ENCODE data around the gene EVX2.

DNA sequence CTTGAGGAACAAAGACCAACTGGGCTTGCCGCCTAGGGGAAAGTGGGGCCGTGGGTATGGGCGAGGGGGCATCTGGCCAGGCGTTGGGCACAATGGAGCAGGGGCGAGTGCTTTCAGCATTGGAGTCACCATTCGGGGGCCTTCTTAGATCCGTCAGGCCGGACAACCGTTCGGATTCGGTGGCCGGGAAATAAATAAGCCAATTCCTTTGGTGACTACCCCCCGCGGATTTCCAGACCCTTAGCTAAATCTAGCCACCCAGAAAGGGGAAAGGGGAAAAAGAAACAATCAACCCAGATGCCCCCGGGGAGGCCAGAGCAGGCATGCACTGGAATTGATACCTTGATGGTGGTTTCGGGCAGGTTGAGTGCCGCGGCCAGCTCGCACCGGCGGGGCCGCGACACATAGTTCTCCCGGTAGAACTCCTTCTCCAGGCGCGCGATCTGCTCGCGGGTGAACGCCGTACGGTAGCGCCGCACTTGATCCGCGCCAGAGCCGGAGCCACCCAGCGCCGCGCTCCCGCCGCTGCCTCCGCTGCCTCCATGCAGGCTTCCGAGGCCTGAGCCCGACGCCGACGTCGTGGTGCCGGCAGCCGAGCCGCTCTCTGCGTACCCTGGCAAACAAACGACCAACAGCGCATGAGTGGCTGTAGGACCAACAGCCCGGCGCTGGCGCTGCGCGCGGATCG is 1.8 kb downstream of the EVX2 start:
- TF ChIP-seq, protein P1, sequence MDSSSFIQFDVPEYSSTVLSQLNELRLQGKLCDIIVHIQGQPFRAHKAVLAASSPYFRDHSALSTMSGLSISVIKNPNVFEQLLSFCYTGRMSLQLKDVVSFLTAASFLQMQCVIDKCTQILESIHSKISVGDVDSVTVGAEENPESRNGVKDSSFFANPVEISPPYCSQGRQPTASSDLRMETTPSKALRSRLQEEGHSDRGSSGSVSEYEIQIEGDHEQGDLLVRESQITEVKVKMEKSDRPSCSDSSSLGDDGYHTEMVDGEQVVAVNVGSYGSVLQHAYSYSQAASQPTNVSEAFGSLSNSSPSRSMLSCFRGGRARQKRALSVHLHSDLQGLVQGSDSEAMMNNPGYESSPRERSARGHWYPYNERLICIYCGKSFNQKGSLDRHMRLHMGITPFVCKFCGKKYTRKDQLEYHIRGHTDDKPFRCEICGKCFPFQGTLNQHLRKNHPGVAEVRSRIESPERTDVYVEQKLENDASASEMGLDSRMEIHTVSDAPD (CRISPR knock-in tag; IDR thresholded peaks at IDR 0.05), result no peak
- no peak for TF ChIP-seq CREM (IDR thresholded peaks at IDR 0.05)
- TF ChIP-seq CREM (CRISPR knock-in tag; IDR thresholded peaks at IDR 0.05), result no peak
- no peak for TF ChIP-seq U2AF1 (optimal IDR thresholded peaks at IDR 0.05; ENCODE audit: low read depth, low read length)

All from HepG2 (cell line).